HG03095 (cell line): ENCODE measurements around the gene ENTPD8.
"Not testable (repeated sequence)": the region's sequence is repeated elsewhere in the genome, so short reads cannot be mapped to it uniquely, and the experiment has no call there.

ENCODE experiments used
- ATAC-seq: cut with Tn5 transposase; IDR thresholded peaks from one replicate; pipeline ENCODE4 v1.9.1; 2021; ENCODE audit warnings: moderate library complexity; ENCODE audit not compliant: unreplicated experiment

The ENTPD8 gene

DNA sequence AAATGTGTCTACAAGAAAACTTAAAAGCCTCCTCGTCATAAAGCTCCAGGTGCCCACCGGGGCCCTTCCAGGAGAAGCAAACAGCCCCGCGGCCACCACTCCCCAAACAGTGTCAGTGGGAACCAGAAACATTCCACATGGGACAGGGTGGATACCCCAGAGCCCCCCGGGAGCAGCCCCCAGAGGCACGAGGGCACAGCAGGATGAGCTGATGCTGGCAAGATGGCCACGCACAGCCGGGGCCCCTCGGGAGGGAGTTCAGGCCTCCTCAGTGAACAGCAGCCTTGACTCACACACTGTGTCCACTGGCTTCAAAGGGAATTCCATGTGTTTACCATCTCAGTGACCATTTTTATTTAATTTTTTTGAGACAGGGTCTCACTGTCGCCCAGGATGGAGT is 28.7 kb downstream of the ENTPD8 start:
- ATAC-seq, result no peak

DNA sequence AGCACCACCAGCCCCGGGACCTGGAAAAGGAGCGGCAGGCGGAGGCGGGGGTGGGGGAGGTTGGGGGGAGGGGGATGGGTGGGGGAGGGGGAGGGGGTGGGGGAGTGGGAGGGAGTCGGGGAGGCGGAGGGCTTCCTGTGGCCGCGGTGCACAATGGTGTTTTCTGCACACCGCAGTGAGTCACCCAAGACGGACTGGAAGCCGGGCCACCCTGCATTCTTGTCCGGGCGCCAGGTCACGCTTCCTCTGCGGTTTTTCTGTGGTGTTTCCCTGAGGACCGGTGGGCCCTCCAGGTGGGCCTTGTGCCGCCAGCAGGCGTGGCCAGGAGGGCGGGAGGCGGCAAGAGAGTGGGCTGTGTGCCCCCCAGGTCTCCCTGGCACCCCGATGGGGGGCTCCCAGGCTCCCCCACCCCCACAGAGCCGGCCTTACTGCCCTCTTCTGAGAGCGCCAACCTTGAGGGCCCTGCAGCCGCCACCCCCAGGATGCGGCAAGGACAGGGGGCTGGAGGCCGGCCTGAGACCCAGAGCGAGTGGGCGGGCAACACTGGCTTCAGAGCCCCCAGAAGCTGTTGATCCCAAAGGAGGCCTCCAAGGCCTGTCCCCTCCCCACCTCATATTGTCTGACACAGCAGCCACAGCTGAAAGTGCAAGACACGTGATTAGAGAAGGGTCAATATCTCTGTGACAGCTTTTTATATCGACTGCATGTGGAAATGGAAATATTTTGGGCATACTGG is 29.3 kb downstream of the ENTPD8 start:
- no peak for ATAC-seq

DNA sequence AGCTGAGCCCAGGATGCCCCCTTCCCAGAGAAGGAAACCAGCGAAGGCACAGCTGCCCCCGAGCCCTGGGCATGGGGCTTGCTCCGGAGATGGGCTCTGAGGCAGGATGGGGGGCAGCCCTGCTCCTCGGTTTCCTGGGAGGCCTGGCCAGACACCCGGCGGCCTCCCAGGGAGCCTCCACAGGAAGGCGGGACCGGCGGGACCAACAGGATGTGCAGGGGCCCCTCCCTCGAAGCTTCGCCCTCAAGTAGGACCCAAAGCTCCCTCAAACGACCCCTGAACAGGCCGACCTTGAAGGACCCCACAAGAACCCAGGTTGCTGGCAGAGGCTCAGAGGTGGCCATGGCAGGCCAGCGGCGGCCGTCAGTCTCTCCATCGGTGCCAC is 29.9 kb downstream of the ENTPD8 start:
- no peak for ATAC-seq

DNA sequence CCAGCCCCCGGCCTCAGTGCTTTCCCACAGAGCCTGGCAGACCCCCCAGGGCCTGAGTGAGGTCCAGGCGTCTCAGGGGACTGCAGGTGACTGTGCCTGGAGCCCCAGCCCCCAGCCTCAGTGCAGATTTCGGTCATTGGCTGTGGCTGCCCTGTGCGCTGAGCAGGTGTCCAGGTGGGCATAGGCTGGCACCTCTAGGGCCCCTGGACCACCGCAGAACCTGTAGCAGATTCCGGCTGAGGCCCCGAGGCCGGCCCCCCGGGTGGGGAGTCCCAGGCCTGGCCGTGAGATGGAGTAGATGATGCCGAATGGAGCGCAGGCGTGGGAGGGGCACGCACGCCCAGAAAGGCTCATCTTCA is 30.3 kb downstream of the ENTPD8 start:
- ATAC-seq, result no peak

DNA sequence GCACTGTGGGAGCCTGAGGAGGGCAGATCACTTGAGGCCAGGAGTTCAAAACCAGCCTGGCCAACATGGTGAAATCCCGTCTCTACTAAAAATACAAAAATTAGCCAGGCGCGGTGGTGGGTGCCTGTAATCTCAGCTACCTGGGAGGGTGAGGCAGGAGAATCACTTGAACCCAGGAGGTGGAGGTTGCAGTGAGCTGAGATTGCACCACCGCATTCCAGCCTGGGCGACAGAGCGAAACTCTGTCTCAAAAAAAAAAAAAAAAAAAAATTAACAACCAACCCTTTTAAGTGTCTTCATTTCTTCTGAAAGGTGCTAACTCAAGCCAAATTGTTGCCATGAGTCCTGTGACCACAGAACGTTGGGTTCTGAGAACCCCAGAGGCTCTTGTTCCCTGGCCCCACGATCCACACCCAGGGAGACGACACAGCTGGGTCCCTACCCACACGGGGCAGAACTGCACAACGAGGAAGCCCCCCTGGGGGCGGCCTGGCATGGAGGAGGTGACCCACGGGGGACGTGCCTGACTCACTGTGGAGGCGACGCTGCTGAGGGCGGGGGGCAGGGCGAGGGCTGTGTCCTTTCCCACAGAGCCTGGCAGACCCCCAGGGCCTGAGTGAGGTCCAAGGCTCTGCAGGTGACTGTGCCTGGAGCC is 30.8 kb downstream of the ENTPD8 start:
- not testable (repeated sequence) for ATAC-seq

DNA sequence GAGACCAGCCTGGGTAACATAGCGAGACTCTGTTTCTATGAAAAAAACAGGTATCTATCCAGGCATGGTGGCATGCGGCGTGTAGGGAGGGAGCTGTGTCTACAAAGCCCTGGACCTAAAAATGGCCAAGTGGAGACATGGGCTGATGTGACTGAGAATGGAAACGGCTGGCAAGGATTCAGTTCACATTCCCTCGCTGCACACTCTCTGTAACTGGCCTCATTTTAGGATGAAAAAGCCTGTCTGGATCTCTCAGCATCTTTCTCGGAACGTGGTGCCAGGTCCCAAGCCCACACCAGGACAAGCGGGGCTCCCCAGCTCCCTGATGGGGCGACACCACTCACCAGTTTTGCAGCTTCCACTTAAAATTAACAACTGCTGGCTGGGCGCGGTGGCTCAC is 31.6 kb downstream of the ENTPD8 start:
- ATAC-seq, result no peak

DNA sequence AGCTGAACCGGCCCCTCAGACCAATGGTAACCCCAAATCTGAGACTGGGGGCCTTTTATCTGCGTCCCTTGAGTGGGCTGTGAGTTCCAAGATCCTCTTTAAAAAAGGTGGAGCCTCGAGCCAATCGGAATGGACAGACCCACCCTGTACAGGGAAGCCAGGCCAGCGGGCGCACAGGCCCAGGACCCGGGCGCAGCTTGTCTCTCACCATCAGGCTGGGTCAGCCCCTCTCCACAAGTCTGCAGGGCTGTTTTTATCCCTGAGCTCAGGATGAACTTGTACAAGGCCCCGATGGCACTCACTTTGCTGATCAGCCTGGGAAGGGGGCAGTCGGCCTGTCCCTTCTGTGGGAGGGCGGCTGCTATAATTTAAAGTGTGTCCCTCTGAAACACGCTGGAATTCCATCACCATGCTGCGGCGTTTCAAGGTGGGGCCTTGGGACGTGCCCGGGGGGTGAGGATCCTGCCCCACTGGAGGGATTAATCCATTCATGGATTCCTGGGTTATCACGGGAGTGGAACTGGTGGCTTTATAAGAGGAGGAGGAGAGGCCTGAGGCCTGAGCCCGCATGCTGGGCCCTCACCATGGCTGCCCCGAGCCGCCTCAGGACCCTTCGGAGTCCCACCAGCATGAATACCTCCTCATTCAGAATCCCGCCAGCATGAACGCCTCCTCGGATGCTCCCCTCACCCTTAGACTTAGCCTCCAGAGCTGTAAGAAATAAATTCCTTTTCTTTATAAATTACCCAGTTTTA is 32.3 kb downstream of the ENTPD8 start:
- ATAC-seq, result no peak

DNA sequence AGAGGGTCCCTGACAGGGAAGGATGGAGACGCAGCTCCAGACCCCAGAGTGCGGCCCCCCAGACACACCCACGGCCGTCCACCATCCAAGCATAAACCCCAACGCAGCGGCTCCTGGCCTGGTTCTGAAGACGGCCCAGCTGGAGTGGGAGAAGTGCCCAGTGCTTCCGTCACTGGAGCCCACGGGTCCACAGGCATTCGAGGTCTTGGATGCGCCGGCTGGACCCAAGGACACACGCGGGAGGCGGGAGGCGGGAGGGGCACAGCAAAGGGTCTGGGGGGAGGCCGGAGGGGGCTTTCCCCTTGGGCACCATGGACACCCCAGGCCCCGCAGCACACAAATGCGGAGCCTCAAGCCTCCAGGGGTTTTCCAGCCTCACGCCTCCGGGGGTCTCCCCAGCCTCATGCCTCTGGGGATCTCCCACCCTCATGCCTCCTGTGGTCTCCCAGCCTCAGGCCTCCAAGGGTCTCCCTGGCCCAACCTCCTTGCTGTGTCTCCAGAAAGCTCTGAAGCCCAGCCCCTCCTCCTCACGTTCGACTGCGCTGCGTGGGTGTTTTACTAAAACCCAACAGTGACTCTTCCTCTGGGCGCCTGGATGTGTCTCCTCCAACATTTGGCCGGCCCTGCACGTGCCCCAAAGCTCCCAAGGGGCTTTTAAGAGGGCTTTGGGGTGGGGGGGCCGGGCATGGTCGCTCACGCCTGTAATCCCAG is 33.4 kb downstream of the ENTPD8 start:
- no peak for ATAC-seq

DNA sequence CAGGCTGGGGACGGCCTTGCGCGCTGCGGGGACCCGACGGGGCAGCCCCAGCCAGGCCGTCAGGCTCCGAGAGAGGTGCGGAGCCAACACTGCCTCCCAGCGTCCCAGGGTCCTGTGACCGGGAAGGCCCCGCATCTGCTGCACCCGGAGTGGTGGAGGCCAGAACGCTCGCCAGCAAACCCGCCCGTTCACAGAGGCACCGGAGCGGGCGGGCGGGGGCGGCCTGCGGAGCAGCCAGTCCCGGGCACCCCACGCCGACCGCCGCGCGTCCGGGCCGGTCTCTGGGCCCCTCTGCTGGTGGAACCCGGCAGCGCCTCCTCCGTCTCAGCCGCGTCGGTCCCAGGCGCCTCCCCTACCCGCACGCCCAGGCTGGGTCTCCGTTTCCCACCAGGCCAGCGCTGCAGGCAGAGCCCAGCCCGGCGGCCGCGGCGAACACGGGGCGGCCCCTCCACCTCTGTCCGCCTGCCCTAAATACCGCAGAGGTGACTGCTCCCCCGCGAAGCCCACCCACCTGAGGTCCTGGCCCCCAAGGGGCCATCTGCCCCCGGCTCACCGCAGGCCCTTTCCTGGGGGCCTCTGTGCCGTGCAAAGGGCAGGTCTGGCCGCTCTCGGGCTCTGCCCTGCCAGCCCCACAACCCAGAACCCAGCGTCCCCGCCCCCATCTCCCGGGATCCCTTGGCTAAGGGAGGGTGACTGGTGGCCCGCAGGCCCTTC is 34.1 kb downstream of the ENTPD8 start:
- ATAC-seq, result no peak

DNA sequence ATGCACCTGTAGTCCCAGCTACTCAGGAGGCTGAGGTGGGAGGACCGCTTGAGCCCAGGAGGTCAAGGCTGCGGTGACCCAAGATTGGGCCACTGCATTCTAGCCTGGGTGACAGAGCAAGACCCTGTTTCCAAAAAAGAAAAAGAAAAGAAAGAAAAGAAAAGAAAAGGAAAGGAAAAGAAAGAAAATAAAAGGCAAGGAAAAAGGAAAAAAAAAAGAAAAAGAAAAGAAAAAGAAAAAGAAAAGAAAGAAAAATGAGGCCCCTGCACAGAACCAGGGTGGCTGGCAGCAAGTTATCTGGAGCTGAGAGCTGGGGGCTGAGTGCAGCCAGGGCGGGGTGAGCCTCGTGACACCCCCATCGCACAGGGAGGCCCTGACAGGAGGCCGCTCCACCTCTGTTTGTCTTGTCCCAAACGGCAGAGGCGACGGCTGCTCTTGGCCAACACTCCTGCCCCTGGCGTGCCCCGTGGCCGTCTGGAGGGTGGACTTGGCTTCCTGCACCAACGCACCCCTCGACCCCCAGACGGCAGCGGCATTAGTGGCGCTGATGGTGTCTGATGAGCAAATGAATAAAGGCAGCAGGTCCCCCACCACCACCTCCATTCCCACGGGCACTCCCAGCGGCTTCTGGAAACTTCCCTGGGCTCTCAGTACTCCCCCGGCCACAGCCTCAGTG is 34.9 kb downstream of the ENTPD8 start:
- ATAC-seq, result no peak

DNA sequence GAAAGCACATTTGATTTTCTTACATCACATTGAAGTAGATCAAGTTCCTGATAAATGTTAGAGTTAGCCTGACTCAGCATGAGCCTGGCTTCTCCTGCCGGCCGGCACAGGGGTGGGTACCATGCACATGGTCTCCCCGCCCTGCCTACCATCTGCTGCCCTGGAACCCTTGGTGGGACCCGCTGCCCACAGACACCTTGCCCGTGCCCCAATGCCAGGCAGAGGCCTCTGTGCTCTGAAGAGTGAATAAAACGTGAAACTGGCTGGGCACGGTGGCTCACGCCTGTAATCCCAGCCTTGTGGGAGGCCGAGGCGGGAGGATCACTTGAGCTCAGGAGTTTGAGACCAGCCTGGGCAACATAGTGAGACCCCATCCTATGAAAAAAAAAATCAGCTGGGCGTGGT is 35.5 kb downstream of the ENTPD8 start:
- ATAC-seq, result no peak

DNA sequence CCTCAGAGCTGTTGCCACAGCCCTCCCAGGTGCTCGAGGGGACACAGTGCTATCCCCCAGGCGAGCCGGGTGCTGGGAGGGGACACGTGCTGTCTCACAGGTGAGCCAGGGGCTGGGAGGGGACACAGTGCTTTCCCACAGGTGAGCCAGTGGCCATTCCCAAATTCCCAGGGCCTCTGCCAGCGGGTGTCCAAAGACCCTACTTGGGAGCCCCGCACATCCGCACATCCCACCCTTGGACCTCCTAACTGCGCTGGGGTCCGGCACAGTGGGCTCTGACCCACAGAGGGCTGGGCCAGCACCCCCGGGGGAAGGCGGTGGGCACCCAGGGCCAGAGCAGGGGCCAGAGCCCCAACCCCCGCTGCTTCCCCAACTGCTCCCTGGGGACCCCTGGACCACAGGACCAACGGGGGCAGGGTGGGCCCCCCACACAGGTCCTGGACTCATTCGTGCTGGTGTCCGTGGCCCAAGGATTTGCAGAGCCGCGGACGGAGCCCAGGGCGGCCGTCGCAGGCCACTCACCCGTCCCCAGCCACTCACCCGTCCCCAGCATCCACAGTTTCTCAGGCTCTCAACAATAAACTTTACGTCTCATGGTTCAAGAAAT is 36.1 kb downstream of the ENTPD8 start:
- ATAC-seq, result no peak

DNA sequence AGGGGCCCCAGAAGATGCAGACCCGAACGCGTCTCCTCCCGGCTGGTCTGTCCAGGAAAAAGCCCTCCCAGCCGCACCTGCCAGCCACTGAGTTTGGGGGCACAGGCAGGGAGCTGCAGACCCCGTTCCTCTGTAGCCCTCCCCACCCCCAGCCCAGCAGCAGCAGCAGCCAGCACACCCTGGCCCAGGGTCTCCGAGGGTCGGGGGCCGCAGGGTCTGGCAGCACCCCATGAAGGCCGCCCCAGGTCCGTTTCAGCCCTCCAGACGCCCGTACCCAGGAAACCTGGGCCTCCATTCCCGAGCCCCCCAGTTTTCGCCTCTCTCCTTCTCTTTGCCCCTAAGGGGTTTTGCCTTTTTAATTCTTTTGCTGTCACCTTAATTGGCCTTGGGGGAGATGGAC is 37.9 kb downstream of the ENTPD8 start:
- no peak for ATAC-seq

DNA sequence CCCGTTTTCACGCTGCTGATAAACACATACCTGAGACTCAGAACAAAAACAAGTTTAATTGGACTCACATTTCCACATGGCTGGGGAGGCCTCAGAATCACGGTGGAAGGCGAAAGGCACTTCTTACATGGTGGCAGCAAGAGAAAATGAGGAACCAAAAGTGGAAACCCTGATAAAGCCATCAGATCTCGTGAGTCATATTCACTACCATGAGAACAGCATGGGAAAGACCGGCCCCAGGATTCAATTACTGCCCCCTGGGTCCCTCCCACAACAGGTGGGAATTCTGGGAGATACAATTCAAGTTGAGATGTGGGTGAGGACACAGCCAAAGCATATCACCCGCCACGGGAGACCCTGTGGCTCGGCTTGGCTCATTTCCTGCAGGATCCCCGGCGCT is 38.4 kb downstream of the ENTPD8 start:
- no peak for ATAC-seq

DNA sequence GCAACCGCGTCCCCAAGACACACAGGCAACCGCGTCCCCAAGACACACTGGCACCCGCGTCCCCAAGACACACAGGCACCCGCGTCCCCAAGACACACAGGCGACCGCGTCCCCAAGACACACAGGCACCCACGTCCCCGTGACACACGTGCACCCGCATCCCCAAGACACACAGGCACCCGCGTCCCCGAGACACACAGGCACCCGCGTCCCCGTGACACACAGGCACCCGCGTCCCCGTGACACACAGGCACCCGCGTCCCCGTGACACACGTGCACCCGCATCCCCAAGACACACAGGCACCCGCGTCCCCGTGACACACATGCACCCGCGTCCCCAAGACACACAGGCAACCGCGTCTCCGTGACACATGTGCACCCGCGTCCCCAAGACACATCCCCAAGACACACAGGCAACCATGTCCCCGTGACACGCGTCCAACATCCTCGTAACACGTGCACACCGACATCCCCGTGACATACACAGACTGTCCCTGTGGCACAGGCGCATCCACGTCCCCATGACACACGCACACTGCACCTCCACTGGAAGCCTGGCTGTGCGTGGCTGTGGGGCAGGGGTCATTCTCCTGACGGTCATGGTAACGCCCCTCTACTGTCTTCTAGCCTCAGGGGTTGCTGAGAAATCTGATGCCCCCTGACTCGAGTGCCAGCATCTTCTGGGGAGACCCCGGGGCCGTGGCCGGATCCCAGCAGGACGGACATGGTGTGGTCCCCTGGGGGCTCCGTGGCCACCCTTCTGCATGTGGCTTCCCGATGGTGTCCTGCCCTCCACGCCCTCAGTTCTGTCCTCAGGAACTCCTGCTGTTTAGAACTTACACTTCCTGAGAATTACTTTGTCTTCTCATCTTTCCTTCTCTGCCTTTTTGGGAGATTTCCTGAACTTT is 42.3 kb downstream of the ENTPD8 start:
- ATAC-seq, result no peak

DNA sequence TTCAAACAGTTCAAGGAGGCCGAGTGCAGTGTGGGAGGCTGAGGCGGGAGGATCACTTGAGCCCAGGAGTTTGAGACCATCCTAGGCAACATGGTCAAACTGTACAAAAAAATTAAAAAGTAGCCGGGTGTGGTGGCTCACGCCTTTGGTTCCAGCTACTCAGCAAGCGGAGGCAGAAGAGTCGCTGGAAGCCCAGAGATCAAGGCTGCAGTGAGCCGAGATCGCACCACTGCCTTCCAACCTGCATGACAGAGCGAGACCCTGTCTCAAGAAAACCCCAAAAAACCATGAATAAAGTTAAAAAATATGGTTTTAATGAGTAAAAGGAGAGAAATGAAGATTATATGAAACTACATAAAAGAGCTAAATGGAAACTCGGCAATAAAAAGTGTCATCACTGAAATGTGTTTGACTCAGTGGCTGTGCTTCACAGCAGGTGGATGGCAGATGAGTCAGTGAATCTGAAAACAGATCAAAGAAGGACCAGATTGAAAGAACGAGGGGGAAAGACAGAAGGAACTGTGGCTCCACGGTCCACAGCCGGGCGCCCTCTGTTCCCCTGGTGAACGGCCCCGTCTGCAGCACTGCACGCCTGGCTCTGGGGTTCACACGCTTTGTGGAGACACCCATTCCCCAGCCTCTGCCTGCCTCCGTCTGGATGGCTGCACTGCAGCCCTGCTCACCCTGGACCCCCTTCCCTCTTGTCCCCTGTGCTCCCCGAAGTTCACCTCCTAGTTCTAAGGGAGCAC is 43.3 kb downstream of the ENTPD8 start:
- no peak for ATAC-seq

DNA sequence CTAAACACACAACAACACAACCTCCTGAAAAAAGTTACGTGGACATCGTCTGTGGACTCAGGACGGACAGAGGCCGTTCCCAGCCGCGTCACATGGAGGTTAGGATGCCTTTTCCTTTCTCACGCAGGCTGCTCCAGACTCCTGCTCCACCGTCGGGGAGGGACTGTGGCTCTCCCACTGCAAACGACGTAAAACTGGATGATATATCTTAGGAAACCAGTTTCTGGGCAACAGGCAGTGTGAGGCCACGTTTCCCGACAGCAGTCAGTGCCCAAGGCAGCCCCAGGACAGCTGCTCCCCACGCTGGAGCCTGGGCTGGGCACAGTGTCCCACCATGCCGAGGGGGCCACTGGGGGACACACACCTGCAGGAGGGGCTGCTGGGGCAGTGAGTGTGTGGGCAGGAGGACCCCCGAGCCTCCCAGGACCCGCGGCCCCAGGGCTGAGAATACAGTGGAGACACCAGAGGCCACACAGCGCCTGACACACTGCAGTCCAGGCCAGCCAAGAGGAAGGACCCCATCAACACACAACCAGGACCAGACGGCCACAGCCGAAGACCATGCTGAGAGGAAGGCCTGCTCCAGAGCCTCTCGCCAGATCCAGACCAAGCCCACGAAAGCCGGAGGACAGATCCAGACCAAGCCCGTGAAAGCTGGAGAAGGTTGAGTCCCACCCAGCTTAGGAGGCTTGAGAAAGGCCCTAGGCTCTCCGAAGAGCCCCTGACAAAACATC is 44.4 kb downstream of the ENTPD8 start:
- ATAC-seq, result no peak

DNA sequence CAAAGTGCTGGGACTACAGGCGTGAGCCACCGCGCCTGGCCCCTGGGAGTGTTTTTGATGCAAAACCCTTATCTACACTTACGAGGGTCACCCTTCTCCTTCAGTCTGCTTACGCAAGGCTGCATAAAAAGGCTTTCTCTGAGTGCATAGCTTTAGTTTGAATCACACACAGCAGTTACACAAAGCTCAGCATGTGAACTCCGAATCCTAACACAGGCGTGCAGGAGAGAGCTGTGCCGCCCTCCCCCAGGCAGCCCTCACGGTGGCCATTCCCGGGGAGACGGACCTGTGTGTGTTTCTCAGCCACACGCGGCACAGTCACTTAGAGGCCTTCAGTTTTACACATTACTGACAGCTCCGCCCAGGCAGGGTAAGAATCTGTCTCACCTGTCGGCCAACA is 44.9 kb downstream of the ENTPD8 start:
- no peak for ATAC-seq
